Esophagus muscularis mucosa (tissue), 4 donors: ENCODE measurements around the gene UBR3. TPM values are rescaled to one million over a fixed set of nuclear protein-coding genes. Genes with fewer than 3 reads are reported as not detected.
"Not testable (repeated sequence)": the region's sequence is repeated elsewhere in the genome, so short reads cannot be mapped to it uniquely, and the experiment has no call there.

Source experiments
- DNase-seq: peaks from one replicate; pipeline ENCODE4 v3.0.0-alpha.2; 2017; ENCODE audit errors: extremely low spot score
- H3K27ac ChIP-seq, 4 donors: fragments of 200-600 bp; sonication (generic); replicated peaks in 1 of 4; 1 replicate in 3 of 4; 2 replicates in 1 of 4; pipeline ENCODE4 v1.5.1; 2016 to 2019; ENCODE audit warnings: mild to moderate bottlenecking in 1 of 4
- H3K27me3 ChIP-seq, 4 donors: fragments of 200-600 bp; sonication (generic); one replicate each; pipeline versions ENCODE4 v1.5.1 to v1.6.0; 2016 to 2019
- H3K36me3 ChIP-seq, 4 donors: fragments of 200-600 bp; sonication (generic); one replicate each; pipeline ENCODE4 v1.5.1; 2016 to 2019
- H3K4me1 ChIP-seq, 4 donors: fragments of 200-600 bp; sonication (generic); one replicate each; pipeline ENCODE4 v1.5.1; 2016 to 2019
- H3K4me3 ChIP-seq, 4 donors: fragments of 200-600 bp; sonication (generic); 1 replicate in 2 of 4; 2 replicates in 2 of 4; pipeline ENCODE4 v1.5.1; 2016 to 2019; ENCODE audit warnings: mild to moderate bottlenecking in 4 of 4, moderate library complexity in 1 of 4
- H3K9me3 ChIP-seq, 4 donors: fragments of 200-600 bp; sonication (generic); 1 replicate in 3 of 4; 2 replicates in 1 of 4; pipeline ENCODE4 v1.5.1; 2016 to 2019
- CTCF ChIP-seq, 3 experiments: fragments of 200-600 bp in 2 of 3; fragments of 450-650 bp in 1 of 3; sonication (generic) in 2 of 3; IDR thresholded peaks; one replicate each; pipeline ENCODE4 v1.5.1; 2017 to 2019; ENCODE audit warnings: antibody characterized with exemption in 3 of 3, mild to moderate bottlenecking in 2 of 3, moderate library complexity in 1 of 3
- EP300 ChIP-seq: sonication (generic); formaldehyde crosslinking; IDR thresholded peaks from one replicate; pipeline ENCODE4 v1.6.1; 2017; ENCODE audit warnings: antibody characterized with exemption
- POLR2A ChIP-seq: fragments of 450-650 bp; IDR thresholded peaks from one replicate; pipeline ENCODE4 v1.6.1; 2017; ENCODE audit warnings: antibody characterized with exemption, moderate library complexity, mild to moderate bottlenecking, low read depth
- POLR2AphosphoS5 ChIP-seq, 2 donors: sonication (generic); formaldehyde crosslinking; IDR thresholded peaks; one replicate each; pipeline ENCODE4 v1.6.1; 2017; ENCODE audit warnings: antibody characterized with exemption in 2 of 2
- WGBS: methylation state at CpG from one replicate; pipeline ENCODE4 v1.1.5; 2018; 5-methylcytosine and 5-hydroxymethylcytosine counted together
- intact Hi-C: fragments of 100-400 bp; cut with DNase I; formaldehyde crosslinking; loops from one replicate; pipeline ENCODE4 v1.15.1; 2023
- total RNA-seq, 4 donors: library from RNA; depleted of rRNA; stranded (reverse); fragments of >200 nt; gene quantifications; one replicate each; pipeline versions ENCODE4 v1.1.0 to v1.2.1, GENCODE V29; 2016

The UBR3 gene
- total RNA-seq, 4 donors from 2014 or later, result 46.1 to 80.2 (median 58.8) TPM

GRCh38 chr2:169865492-169865891 lies 38.2 kb downstream of the UBR3 start:
- H3K9me3 ChIP-seq, result no peaks in the 10 kb centered on the region
- intact Hi-C loops, result no loop called here
- H3K27ac ChIP-seq, result no peak overlapping the region
- TF ChIP-seq EP300 (no peak), POLR2AphosphoS5 (IDR thresholded peaks at IDR 0.05) (no peak), CTCF (IDR thresholded peaks at IDR 0.05) (no peak), POLR2A (no peak)
- no peak overlapping the region for H3K4me3 ChIP-seq
- no peak for DNase-seq
- 74% methylated on average over 2 of the region's 2 CpGs for WGBS
- no peaks in the 10 kb centered on the region for H3K36me3 ChIP-seq
- H3K4me1 ChIP-seq, result peaks cover 11 to 35% (median 20%) of the 10 kb centered on the region in 4 donors
- no peaks in the 10 kb centered on the region for H3K27me3 ChIP-seq

GRCh38 chr2:169866230-169866629 lies 39.0 kb downstream of the UBR3 start:
- H3K27me3 ChIP-seq, intact Hi-C loops, H3K27ac ChIP-seq, H3K4me3 ChIP-seq, H3K36me3 ChIP-seq, H3K9me3 ChIP-seq, DNase-seq: not testable (repeated sequence)
- peaks cover 11 to 35% (median 20%) of the 10 kb centered on the region in 4 donors for H3K4me1 ChIP-seq
- 93% methylated on average over 6 of the region's 6 CpGs for WGBS

- no peak for DNase-seq
- intact Hi-C loops, result no loop called here
These were observed 40.3 kb downstream of the UBR3 start for GRCh38 chr2:169867579-169867978.

GRCh38 chr2:169868951-169869350 lies 41.7 kb downstream of the UBR3 start:
- no peaks in the 10 kb centered on the region for H3K9me3 ChIP-seq
- 88% methylated on average over 7 of the region's 7 CpGs for WGBS
- intact Hi-C loops, result no loop called here
- H3K36me3 ChIP-seq, result peaks cover 0 to under 1% (median 0%) of the 10 kb centered on the region in 4 donors
- no peak for TF ChIP-seq CTCF (IDR thresholded peaks at IDR 0.05)
- TF ChIP-seq POLR2A, result no peak
- no peak for TF ChIP-seq POLR2AphosphoS5 (IDR thresholded peaks at IDR 0.05)
- no peak for TF ChIP-seq EP300
- H3K27ac ChIP-seq, result no peak overlapping the region
- peaks cover 0 to 24% (median 10%) of the 10 kb centered on the region in 4 donors for H3K4me1 ChIP-seq
- no peak for DNase-seq
- no peak overlapping the region for H3K4me3 ChIP-seq
- no peaks in the 10 kb centered on the region for H3K27me3 ChIP-seq

More at GRCh38 chr2:169867579-169867978, 40.3 kb downstream of the UBR3 start:
- Histone ChIP-seq H3K9me3 (no peaks in the 10 kb centered on the region), H3K27ac (no peak overlapping the region), H3K4me3 (no peak overlapping the region), H3K27me3 (no peaks in the 10 kb centered on the region), H3K4me1 (peaks cover 10 to 35% (median 20%) of the 10 kb centered on the region in 4 donors), H3K36me3 (no peaks in the 10 kb centered on the region)
- TF ChIP-seq CTCF (IDR thresholded peaks at IDR 0.05) (no peak), POLR2A (no peak), POLR2AphosphoS5 (IDR thresholded peaks at IDR 0.05) (no peak), EP300 (no peak)
- 89% methylated on average over 3 of the region's 3 CpGs for WGBS

GRCh38 chr2:169871369-169871768 lies 44.1 kb downstream of the UBR3 start:
- 87% methylated on average over 9 of the region's 9 CpGs for WGBS
- not testable (repeated sequence) for H3K4me1 ChIP-seq, H3K4me3 ChIP-seq, H3K27ac ChIP-seq, H3K27me3 ChIP-seq, H3K9me3 ChIP-seq, DNase-seq
- intact Hi-C loops, result loop anchor here (10.0 kb wide), 1 partner anchor 47 kb away; the partner anchor contains the start of genes METTL5 and UBR3
- peaks cover 3 to 17% (median 6%) of the 10 kb centered on the region in 4 donors for H3K36me3 ChIP-seq

- Histone ChIP-seq H3K9me3 (no peaks in the 10 kb centered on the region), H3K27me3 (no peaks in the 10 kb centered on the region), H3K4me3 (no peak overlapping the region), H3K27ac (no peak overlapping the region), H3K4me1 (peaks cover 0 to 9% (median 3%) of the 10 kb centered on the region in 4 donors), H3K36me3 (peaks cover 6 to 23% (median 10%) of the 10 kb centered on the region in 4 donors)
- intact Hi-C loops, result loop anchor here (10.0 kb wide), 1 partner anchor 47 kb away; the partner anchor contains the start of genes METTL5 and UBR3
- TF ChIP-seq CTCF (IDR thresholded peaks at IDR 0.05) (no peak), POLR2A (no peak), POLR2AphosphoS5 (IDR thresholded peaks at IDR 0.05) (no peak), EP300 (no peak)
- WGBS, result 96% methylated on average over 1 of the region's 1 CpG
- DNase-seq, result no peak
These were observed 44.7 kb downstream of the UBR3 start for GRCh38 chr2:169871994-169872393.
